Cardiac muscle cell (in vitro differentiated cells and primary cell): ENCODE measurements around the gene RAB7B. TPM values are rescaled to one million over a fixed set of nuclear protein-coding genes. Genes with fewer than 3 reads are reported as not detected.

Experiments
- DNase-seq, 2 donors: peaks; one replicate each; pipeline versions ENCODE4 v3.0.0 to v3.0.0-alpha.2; 2010 to 2017; ENCODE audit warnings: low read depth in 1 of 2, low spot score in 1 of 2
- H3K27ac ChIP-seq: fragments of 200-600 bp; sonication (generic); 2 replicates; pipeline ENCODE4 v1.5.1; 2016
- H3K27me3 ChIP-seq: fragments of 200-600 bp; sonication (generic); 2 replicates; pipeline ENCODE4 v1.6.0; 2016; ENCODE audit warnings: control low read depth
- H3K36me3 ChIP-seq: fragments of 200-600 bp; sonication (generic); 2 replicates; pipeline ENCODE4 v1.5.1; 2016; ENCODE audit warnings: control low read depth
- H3K4me1 ChIP-seq: fragments of 200-600 bp; sonication (generic); 2 replicates; pipeline ENCODE4 v1.8.1; 2017; ENCODE audit warnings: low read depth, mild to moderate bottlenecking, mixed run types
- H3K4me3 ChIP-seq: fragments of 200-600 bp; sonication (generic); 2 replicates; pipeline ENCODE4 v1.5.1; 2016; ENCODE audit warnings: mild to moderate bottlenecking
- H3K9me3 ChIP-seq: fragments of 200-600 bp; sonication (generic); 2 replicates; pipeline ENCODE4 v1.5.1; 2017; ENCODE audit warnings: low read depth, mild to moderate bottlenecking, control low read depth
- polyA plus RNA-seq: library from polyadenylated mRNA; unstranded; fragments of >200 nt; fragmentation: Nextera tagmentation; extraction: Ambion mirVana; gene quantifications from 2 replicates; pipeline ENCODE4 v1.2.1, GENCODE V29; 2016
- total RNA-seq: library from RNA; depleted of rRNA; stranded (reverse); fragments of >200 nt; gene quantifications from 2 replicates; pipeline ENCODE4 v1.2.3, GENCODE V29; 2016
- TF ChIP-seq, protein P1 (sequence below): IDR thresholded peaks from 2 replicates; pipeline ENCODE4 v1.5.1; 2012; ENCODE audit warnings: low read depth, mild to moderate bottlenecking, low read length

The RAB7B gene
- total and polyA plus RNA-seq, 2 experiments from 2014 or later, result 1.2 to 2.2 TPM

DNA sequence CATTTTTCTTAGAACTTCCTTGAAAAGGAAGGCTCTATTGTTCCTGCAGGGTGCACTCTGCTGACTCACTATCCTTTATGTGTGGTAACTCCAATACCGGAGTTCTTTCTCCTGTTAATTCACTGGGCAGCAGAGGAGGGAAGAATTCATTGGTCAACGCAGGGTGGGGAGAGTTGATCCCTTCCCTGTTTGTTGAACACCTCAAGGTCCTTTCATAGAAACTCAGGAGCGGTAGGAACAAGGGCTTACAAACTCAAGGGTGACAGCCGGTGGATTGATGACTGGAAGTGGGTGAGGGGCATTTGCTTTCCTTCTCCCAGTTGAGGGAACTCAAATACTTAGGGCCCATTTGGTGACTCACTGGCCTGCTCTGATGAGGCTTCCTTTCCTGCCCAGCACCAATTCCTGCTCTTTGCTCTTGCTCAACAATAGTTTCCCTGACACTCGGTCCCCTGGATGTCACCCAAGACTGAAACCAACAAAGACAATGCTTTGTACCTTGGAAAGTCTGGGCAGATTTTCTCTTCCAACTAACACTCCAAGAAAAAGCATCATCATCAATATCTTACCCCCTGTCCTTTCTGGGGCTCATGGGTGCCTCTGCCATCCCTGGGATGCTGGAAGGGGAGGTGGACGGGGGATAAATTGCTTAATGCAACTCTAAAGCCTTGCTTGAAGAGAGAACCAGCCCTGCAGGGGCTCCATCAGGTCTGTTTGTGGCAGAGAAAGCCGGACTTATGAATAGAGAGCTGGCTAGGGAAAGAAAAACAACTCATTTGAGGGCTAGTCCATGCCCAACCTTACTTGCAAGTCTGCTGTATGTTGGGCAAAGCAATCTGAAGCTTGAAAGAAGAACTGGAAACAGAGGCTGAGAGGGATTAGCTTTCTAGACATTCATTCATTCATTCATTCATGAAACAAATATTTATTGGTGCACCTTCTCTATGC lies 69.2 kb downstream of the RAB7B start:
- Histone ChIP-seq H3K36me3 (no peaks in the 10 kb centered on the region), H3K27me3 (no peaks in the 10 kb centered on the region), H3K4me3 (no peak overlapping the region), H3K27ac (no peak overlapping the region), H3K9me3 (no peaks in the 10 kb centered on the region), H3K4me1 (no peaks in the 10 kb centered on the region)
- TF ChIP-seq, protein P1, sequence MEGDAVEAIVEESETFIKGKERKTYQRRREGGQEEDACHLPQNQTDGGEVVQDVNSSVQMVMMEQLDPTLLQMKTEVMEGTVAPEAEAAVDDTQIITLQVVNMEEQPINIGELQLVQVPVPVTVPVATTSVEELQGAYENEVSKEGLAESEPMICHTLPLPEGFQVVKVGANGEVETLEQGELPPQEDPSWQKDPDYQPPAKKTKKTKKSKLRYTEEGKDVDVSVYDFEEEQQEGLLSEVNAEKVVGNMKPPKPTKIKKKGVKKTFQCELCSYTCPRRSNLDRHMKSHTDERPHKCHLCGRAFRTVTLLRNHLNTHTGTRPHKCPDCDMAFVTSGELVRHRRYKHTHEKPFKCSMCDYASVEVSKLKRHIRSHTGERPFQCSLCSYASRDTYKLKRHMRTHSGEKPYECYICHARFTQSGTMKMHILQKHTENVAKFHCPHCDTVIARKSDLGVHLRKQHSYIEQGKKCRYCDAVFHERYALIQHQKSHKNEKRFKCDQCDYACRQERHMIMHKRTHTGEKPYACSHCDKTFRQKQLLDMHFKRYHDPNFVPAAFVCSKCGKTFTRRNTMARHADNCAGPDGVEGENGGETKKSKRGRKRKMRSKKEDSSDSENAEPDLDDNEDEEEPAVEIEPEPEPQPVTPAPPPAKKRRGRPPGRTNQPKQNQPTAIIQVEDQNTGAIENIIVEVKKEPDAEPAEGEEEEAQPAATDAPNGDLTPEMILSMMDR, result peak; percentile 6
- peak in 1 of 2 donors; percentile 69 for DNase-seq

DNA sequence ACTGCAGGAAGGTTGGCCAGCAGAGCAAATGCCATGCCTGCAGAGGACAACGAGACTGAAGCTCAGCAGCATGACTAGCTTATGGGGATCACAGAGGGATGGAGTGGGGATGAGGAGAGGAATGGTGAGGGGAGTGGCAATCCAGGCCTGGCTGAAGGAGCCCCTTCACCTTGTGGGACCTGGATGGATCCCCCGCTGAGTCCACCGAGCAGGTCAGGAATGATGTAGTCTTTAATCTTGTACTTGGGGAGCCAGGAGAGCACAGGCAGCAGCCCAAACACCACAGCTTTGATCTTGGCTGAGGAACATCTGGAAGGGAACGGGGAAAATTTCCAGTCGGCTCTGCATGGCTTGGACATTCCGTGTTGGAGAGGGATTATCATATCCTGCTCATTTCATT lies 70.4 kb downstream of the RAB7B start:
- Histone ChIP-seq H3K9me3 (no peaks in the 10 kb centered on the region), H3K27ac (no peak overlapping the region), H3K4me1 (no peaks in the 10 kb centered on the region), H3K4me3 (no peak overlapping the region), H3K27me3 (no peaks in the 10 kb centered on the region), H3K36me3 (no peaks in the 10 kb centered on the region)
- no peak for DNase-seq
- TF ChIP-seq, protein P1, result no peak

DNA sequence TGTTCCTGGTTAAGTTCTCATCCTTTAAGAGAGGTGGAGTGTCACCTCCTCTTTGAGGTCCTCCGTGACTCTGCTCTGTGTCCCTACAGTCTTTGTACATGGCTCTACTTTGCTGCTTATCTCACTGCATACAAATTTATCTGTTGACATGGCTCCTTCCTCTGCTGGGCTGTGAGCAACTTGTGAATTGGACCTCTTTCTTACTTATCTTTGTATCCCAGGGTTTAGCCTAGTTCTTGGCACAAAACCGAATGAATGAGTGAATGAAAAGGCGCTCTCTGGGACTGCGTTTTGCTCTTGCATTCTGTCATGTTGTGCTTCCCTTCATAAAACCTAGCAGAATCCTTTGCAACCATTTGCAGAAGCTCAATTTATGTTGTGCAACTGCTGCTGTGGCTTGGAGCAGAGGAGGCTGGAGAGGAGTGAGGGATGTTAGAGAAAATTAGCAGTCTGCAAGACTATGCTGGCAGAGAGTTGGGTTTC lies 72.4 kb downstream of the RAB7B start:
- Histone ChIP-seq H3K36me3 (no peaks in the 10 kb centered on the region), H3K4me1 (no peaks in the 10 kb centered on the region), H3K9me3 (no peaks in the 10 kb centered on the region), H3K4me3 (no peak overlapping the region), H3K27me3 (no peaks in the 10 kb centered on the region), H3K27ac (no peak overlapping the region)
- TF ChIP-seq, protein P1, result no peak
- DNase-seq, result peak in 1 of 2 donors; percentile 84

DNA sequence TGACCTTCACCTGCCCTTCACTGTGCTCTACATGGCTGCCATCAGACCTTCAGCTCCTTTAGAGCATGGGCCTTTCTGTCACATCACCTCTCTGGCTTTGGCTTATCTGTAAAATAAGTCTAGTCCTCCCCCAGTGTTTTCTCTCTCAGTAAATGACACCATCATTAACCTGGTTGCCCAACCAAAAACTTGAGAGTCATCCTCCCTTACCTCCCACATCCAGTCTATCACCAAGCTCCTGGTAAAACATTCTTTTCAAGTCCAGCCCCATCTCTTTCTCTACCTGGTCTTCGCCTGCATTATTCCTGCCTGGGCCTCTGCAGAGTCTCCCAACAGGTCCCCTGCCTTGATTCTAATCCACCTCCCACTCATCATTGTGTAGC lies 73.0 kb downstream of the RAB7B start:
- Histone ChIP-seq H3K4me1 (no peaks in the 10 kb centered on the region), H3K4me3 (no peak overlapping the region), H3K9me3 (no peaks in the 10 kb centered on the region), H3K27ac (no peak overlapping the region), H3K27me3 (no peaks in the 10 kb centered on the region), H3K36me3 (no peaks in the 10 kb centered on the region)
- TF ChIP-seq, protein P1, result no peak
- DNase-seq, result no peak

DNA sequence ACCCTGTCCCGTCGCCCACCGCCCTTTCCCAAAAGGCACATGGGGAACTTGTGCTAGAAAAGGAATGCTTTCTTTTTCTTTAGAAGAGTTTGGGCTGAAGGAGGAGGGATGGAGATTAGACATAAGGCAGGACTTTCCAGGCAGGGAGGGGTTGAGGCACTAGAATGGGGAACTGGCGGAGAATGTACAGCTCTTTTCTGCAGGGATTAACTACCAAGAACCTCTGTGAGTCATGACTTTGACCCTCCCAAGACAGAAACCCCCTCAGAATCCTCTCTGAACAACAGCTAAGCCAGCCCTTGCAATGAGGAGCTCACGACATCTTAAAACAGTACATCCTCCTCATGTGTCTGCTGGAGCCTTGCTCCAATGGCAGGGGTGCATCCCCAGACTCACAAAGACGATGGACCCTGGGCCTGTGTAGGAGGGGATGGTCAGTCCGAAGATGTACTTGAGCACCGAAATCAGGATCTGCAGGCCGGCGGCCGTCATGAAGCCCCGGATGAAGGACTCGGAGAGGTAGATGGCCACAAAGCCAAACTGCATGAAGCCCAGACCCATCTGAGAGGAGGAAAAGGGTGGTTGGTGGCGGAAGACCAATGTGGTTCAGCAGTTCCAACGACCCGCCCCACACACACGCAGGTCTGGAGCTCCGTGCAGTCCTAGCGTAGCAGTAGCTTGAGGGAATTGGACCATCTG lies 73.5 kb downstream of the RAB7B start:
- no peaks in the 10 kb centered on the region for H3K4me1 ChIP-seq
- TF ChIP-seq, protein P1, result no peak
- DNase-seq, result no peak

More for the DNA sequence above, 73.5 kb downstream of the RAB7B start:
- H3K4me3 ChIP-seq, result no peak overlapping the region
- no peak overlapping the region for H3K27ac ChIP-seq
- no peaks in the 10 kb centered on the region for H3K27me3 ChIP-seq
- no peaks in the 10 kb centered on the region for H3K36me3 ChIP-seq
- H3K9me3 ChIP-seq, result no peaks in the 10 kb centered on the region
